GM10266 (cell line): Measurements from ENCODE around the gene TCF3.

Source experiments
- DNase-seq: peaks from one replicate; pipeline ENCODE4 v3.0.0; 2012; ENCODE audit errors: extremely low spot score
- CTCF ChIP-seq: IDR thresholded peaks from 2 replicates; pipeline ENCODE4 v1.5.1; 2012; ENCODE audit warnings: mild to moderate bottlenecking, low read depth; ENCODE audit not compliant: control insufficient read depth, insufficient read depth; ENCODE audit errors: missing control alignments

Gene TCF3

DNA sequence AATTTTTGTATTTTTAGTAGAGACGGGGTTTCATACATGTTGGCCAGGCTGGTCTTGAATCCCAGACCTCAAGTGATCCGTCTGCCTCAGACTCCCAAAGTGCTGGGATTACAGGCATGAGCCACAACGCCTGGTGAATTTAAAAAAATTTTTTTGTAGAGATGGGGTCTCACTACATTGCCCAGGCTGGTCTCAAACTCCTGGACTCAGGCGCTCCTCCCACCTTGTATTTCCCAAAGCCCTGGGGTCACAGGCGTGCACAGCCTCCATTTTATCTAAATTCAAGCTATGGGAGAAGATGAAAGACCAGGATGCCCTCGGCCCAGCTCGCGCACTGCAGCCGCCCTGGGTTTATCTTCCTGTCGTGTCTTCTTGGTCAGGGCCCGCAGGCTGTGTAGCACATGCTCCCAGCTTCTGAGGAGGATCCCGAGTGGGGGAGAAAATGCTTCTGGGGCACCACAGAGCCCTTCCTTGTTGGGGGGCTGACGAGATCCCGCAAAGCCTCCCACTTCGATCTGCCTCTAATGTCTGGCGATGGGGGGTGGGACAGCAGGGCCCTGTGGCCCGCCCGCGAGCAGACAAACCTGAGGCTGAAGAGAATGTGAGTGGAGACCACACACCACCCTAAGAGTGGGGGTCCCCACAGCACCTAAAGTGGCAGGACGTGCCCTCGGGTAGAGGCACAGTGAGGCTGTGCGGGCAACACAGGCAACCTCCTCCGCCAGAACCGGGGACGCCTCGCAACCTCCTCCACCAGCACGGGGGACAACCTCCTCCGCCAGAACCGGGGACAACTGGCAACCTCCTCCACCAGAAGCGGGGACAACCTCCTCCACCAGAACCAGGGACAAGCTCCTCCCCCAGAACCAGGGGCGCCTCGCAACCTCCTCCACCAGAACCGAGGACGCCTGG is 15.8 kb downstream of the TCF3 start:
- TF ChIP-seq CTCF: no peak

GRCh38 chr19:1634938-1635243 is 17.5 kb downstream of the TCF3 start:
- no peak for TF ChIP-seq CTCF
- DNase-seq: no peak

More for the DNA sequence above, 15.8 kb downstream of the TCF3 start:
- no peak for DNase-seq

DNA sequence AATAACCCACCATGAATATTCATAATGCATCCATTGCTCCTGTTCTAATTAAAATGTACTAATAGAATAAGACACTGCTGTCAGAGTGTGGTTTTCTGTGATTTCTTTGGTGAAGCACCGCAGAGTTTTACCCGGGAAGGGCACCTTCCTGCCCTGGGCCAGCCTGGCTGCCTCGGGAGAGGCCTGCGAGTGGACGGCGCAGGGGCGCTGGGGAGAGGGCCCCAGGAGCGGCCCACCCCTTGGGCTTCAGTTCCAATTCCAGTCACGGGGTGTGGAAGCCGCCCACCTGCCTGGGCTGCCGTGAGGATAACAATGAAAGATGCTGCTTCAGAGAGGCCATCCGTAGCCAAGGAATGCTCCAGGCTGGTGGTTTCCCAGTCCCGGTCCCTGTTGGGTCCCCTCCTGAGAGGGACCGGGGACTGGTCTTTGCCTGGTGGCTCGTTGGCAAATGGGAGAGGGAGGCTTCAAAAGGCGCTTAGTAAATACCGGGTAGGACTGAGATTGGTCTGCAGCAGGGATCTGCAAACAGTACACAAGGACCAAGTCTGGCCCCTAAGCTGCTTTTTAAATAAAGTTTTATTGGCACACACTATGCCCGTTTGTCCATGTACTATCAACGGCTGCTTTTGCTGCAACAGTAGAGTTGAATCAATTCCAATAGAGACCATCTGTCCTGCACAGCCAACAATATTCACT is 18.0 kb downstream of the TCF3 start:
- no peak for TF ChIP-seq CTCF

GRCh38 chr19:1633269-1633826 is 19.1 kb downstream of the TCF3 start:
- TF ChIP-seq CTCF: no peak
- no peak for DNase-seq

More for the DNA sequence above, 18.0 kb downstream of the TCF3 start:
- no peak for DNase-seq

GRCh38 chr19:1632462-1633268 is 19.8 kb downstream of the TCF3 start:
- no peak for DNase-seq
- TF ChIP-seq CTCF: no peak

DNA sequence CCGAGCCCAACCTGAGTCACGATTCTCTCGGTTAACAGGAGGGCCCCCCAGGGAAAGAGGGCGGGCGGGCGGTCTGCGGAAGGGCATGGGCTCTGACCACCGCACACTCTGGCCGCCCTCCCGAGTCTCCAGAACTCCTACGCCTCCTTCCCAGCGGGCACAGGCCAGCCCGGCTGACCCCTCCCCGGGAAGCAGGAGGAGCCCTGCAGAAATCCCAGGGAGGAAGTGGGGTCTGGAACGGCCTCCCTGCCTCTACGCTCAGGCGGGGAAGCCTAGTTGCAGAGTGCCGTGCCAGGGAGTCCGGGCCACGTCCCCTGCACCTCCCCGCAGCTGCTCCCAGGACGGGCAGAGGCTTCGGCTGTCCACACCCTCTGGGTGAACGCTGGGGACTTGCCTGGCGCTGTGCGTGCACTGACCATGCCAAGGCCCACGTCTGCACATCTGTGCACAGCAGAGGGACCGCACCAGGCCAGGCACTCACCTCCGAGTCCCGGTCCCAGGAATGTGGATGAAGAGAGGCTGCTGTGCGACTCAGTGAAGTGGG is 20.8 kb downstream of the TCF3 start:
- TF ChIP-seq CTCF: no peak
- DNase-seq: no peak
